H1 (cell line): Measurements from ENCODE around the gene RALGAPA1. TPM values are rescaled to one million over a fixed set of nuclear protein-coding genes. Genes with fewer than 3 reads are reported as not detected.

ENCODE experiments used
- CTCF ChIA-PET: fragments of 300-600 bp; sonication (Branson Sonifier 250); formaldehyde crosslinking; loops from one replicate; lab custom pipeline; 2021; ENCODE audit not compliant: partially characterized antibody; lab: Charles Lee
- POLR2A ChIA-PET: fragments of 300-600 bp; sonication (Branson Sonifier 250); formaldehyde crosslinking; loops from one replicate; lab custom pipeline; 2021; ENCODE audit warnings: inconsistent platforms; ENCODE audit not compliant: partially characterized antibody; lab: Charles Lee
- DNase-seq, 2 experiments: peaks; one replicate each; pipeline versions ENCODE4 v3.0.0 to v3.0.0-alpha.2; 2010 to 2022; ENCODE audit warnings: low spot score in 2 of 2, low read depth in 1 of 2, mixed read lengths in 1 of 2
- FAIRE-seq: peaks from 2 replicates; lab custom pipeline; 2011; peaks lifted over from hg19 to GRCh38; lab: Jason Lieb, UNC
- H2AFZ ChIP-seq: 2 replicates; pipeline ENCODE4 v1.8.1; 2012; ENCODE audit warnings: low read length, inconsistent platforms
- H2AK5ac ChIP-seq: 2 replicates; pipeline ENCODE4 v1.6.1; 2013; ENCODE audit warnings: low read depth, low read length
- H2BK120ac ChIP-seq: replicated peaks from 2 replicates; pipeline ENCODE3; 2013; ENCODE audit warnings: low read depth, low read length, inconsistent platforms
- H2BK12ac ChIP-seq: 2 replicates; pipeline ENCODE4 v1.6.1; 2013; ENCODE audit warnings: low read depth, low read length
- H2BK15ac ChIP-seq: 2 replicates; pipeline ENCODE4 v1.6.1; 2013; ENCODE audit warnings: low read length
- H2BK20ac ChIP-seq: 2 replicates; pipeline ENCODE4 v1.6.1; 2013; ENCODE audit warnings: low read length
- H2BK5ac ChIP-seq: 2 replicates; pipeline ENCODE4 v1.6.1; 2013; ENCODE audit warnings: low read depth, low read length
- H3K14ac ChIP-seq: 2 replicates; pipeline ENCODE4 v1.6.1; 2013; ENCODE audit warnings: inconsistent platforms; ENCODE audit not compliant: insufficient read length
- H3K18ac ChIP-seq: 2 replicates; pipeline ENCODE4 v1.6.1; 2013; ENCODE audit warnings: low read length; ENCODE audit errors: extremely low read depth
- H3K23ac ChIP-seq: 2 replicates; pipeline ENCODE4 v1.6.1; 2013; ENCODE audit warnings: inconsistent platforms; ENCODE audit not compliant: insufficient read length
- H3K23me2 ChIP-seq: 2 replicates; pipeline ENCODE4 v1.6.1; 2013; ENCODE audit warnings: low read depth, low read length
- H3K27ac ChIP-seq: 2 replicates; pipeline ENCODE4 v1.6.1; 2011; ENCODE audit warnings: low read depth, low read length, inconsistent platforms
- H3K27me3 ChIP-seq, 4 experiments: replicated peaks in 1 of 4; 1 replicate in 1 of 4; 2 replicates in 3 of 4; pipeline versions ENCODE4 v1.6.1 to v1.8.1; 2011 to 2013; ENCODE audit warnings: low read length in 3 of 4, mild to moderate bottlenecking in 3 of 4, inconsistent platforms in 2 of 4, mixed read lengths in 2 of 4, moderate library complexity in 1 of 4; ENCODE audit not compliant: control insufficient read depth in 3 of 4, insufficient read depth in 3 of 4; ENCODE audit errors: extremely low read depth in 1 of 4
- H3K36me3 ChIP-seq, 4 experiments: 2 replicates each; pipeline versions ENCODE4 v1.6.1 to v1.8.1; 2011 to 2013; ENCODE audit warnings: mild to moderate bottlenecking in 4 of 4, low read length in 3 of 4, moderate library complexity in 2 of 4, control low read depth in 1 of 4, inconsistent platforms in 1 of 4; ENCODE audit not compliant: insufficient read depth in 4 of 4, control insufficient read depth in 2 of 4
- H3K4ac ChIP-seq: replicated peaks from 2 replicates; pipeline ENCODE3; 2013; ENCODE audit warnings: low read length, low read depth, mixed read lengths, inconsistent platforms; ENCODE audit not compliant: insufficient read length
- H3K4me1 ChIP-seq, 4 experiments: replicated peaks in 1 of 4; 1 replicate in 1 of 4; 2 replicates in 3 of 4; pipeline versions ENCODE4 v1.6.1 to v1.8.1; 2011 to 2013; ENCODE audit warnings: low read length in 3 of 4, inconsistent platforms in 2 of 4, mixed read lengths in 1 of 4; ENCODE audit not compliant: insufficient read depth in 4 of 4, control insufficient read depth in 3 of 4
- H3K4me2 ChIP-seq, 2 experiments: 2 replicates each; pipeline versions ENCODE4 v1.6.1 to v1.8.1; 2011 to 2013; ENCODE audit warnings: low read depth in 2 of 2, low read length in 2 of 2, control low read depth in 1 of 2, inconsistent platforms in 1 of 2, mild to moderate bottlenecking in 1 of 2; ENCODE audit not compliant: insufficient read depth in 1 of 2
- H3K4me3 ChIP-seq, 4 experiments: fragments of 200-600, 300-600 bp in 1 of 4; sonication (generic), shearing (Covaris generic), sonication (Bioruptor Twin) in 1 of 4; 2 replicates each; pipeline versions ENCODE4 v1.5.1 to v1.8.1; 2011 to 2016; ENCODE audit warnings: low read length in 4 of 4, low read depth in 3 of 4, control low read depth in 2 of 4, inconsistent platforms in 2 of 4, mild to moderate bottlenecking in 2 of 4, mixed read lengths in 1 of 4, moderate library complexity in 1 of 4; ENCODE audit not compliant: insufficient read depth in 2 of 4; ENCODE audit errors: extremely low read depth in 1 of 4
- H3K56ac ChIP-seq: replicated peaks from 2 replicates; pipeline ENCODE3; 2013; ENCODE audit warnings: low read depth, mild to moderate bottlenecking, mixed read lengths, low read length, inconsistent platforms; ENCODE audit not compliant: insufficient read length
- H3K79me1 ChIP-seq: 2 replicates; pipeline ENCODE4 v1.6.1; 2013; ENCODE audit warnings: low read depth, low read length, control low read depth
- H3K79me2 ChIP-seq, 2 experiments: 2 replicates each; pipeline versions ENCODE4 v1.6.1 to v1.8.1; 2012 to 2013; ENCODE audit warnings: low read length in 2 of 2, mild to moderate bottlenecking in 2 of 2, inconsistent platforms in 1 of 2; ENCODE audit not compliant: insufficient read depth in 2 of 2, control insufficient read depth in 1 of 2
- H3K9ac ChIP-seq, 4 experiments: replicated peaks in 1 of 4; 1 replicate in 1 of 4; 2 replicates in 3 of 4; pipeline versions ENCODE4 v1.6.1 to v1.8.1; 2011 to 2013; ENCODE audit warnings: low read depth in 3 of 4, low read length in 3 of 4, control low read depth in 2 of 4, mild to moderate bottlenecking in 2 of 4, moderate library complexity in 2 of 4, inconsistent platforms in 1 of 4; ENCODE audit errors: extremely low read depth in 1 of 4
- H3K9me3 ChIP-seq, 2 experiments: 2 replicates each; pipeline versions ENCODE4 v1.6.1 to v1.8.1; 2012 to 2013; ENCODE audit warnings: mild to moderate bottlenecking in 2 of 2, moderate library complexity in 2 of 2, control low read depth in 1 of 2, inconsistent platforms in 1 of 2, low read depth in 1 of 2, low read length in 1 of 2, mixed read lengths in 1 of 2; ENCODE audit not compliant: insufficient read depth in 2 of 2
- H4K20me1 ChIP-seq, 2 experiments: replicated peaks in 1 of 2; 2 replicates each; pipeline versions ENCODE3 to v1.8.1; 2011 to 2013; ENCODE audit warnings: inconsistent platforms in 2 of 2, low read length in 2 of 2, mild to moderate bottlenecking in 1 of 2; ENCODE audit not compliant: insufficient read depth in 2 of 2, control insufficient read depth in 1 of 2
- H4K5ac ChIP-seq: 2 replicates; pipeline ENCODE4 v1.6.1; 2013; ENCODE audit warnings: low read length, low read depth, mixed read lengths, inconsistent platforms; ENCODE audit not compliant: insufficient read length
- H4K8ac ChIP-seq: 2 replicates; pipeline ENCODE4 v1.8.0; 2013; ENCODE audit warnings: mild to moderate bottlenecking, moderate library complexity, low read length, inconsistent platforms; ENCODE audit not compliant: insufficient read depth; ENCODE audit errors: extremely low read depth
- H4K91ac ChIP-seq: replicated peaks from 2 replicates; pipeline ENCODE3; 2013; ENCODE audit warnings: low read length, mixed read lengths, inconsistent platforms; ENCODE audit not compliant: insufficient read length
- EZH2 ChIP-seq: fragments of 200-600 bp; sonication (generic); IDR thresholded peaks from 2 replicates; pipeline ENCODE4 v1.7.1; 2012; ENCODE audit warnings: low read depth, mild to moderate bottlenecking, moderate library complexity, low read length, inconsistent platforms; ENCODE audit not compliant: severe bottlenecking
- WGBS, 2 experiments: shearing (Covaris generic) in 1 of 2; methylation state at CpG; one replicate each; pipeline versions ENCODE4 v1.1.6 to v1.1.7; 2013 to 2015; ENCODE audit warnings: low lambda C conversion rate in 2 of 2, mixed read lengths in 2 of 2, inconsistent platforms in 1 of 2, low coverage in 1 of 2, missing lambda C conversion rate in 1 of 2; ENCODE audit not compliant: insufficient replicate concordance in 2 of 2, insufficient coverage in 1 of 2, insufficient read length in 1 of 2; ENCODE audit errors: extremely low coverage in 1 of 2, missing lambda C conversion rate in 1 of 2; 5-methylcytosine and 5-hydroxymethylcytosine counted together
- polyA plus RNA-seq, 7 experiments: library from polyadenylated mRNA; depleted of rRNA in 3 of 7; stranded (reverse) in 5 of 7; unstranded in 2 of 7; fragments of >200 nt in 5 of 7; fragments of 200-250 nt in 2 of 7; gene quantifications; 1 replicate in 5 of 7; 2 replicates in 1 of 7; 4 replicates in 1 of 7; pipeline versions ENCODE4 v1.2.1 to v1.2.3, GENCODE V29; 2011 to 2013; ENCODE audit warnings: missing spikeins in 2 of 7, mixed read lengths in 2 of 7
- total RNA-seq: library from RNA; stranded (reverse); fragmentation: NEBNext Ultra II Directional; extraction: Animal tissue kit (Norgen Biotek cat#: 25700); gene quantifications from 2 replicates; pipeline ENCODE4 v1.2.1, GENCODE V29; 2021

RALGAPA1 gene
- total and polyA plus RNA-seq, 2 of the 8 experiments (the other 6 are each of a cell fraction or from before 2014, with no cell fraction given), result 4.2 to 26.7 TPM

DNA sequence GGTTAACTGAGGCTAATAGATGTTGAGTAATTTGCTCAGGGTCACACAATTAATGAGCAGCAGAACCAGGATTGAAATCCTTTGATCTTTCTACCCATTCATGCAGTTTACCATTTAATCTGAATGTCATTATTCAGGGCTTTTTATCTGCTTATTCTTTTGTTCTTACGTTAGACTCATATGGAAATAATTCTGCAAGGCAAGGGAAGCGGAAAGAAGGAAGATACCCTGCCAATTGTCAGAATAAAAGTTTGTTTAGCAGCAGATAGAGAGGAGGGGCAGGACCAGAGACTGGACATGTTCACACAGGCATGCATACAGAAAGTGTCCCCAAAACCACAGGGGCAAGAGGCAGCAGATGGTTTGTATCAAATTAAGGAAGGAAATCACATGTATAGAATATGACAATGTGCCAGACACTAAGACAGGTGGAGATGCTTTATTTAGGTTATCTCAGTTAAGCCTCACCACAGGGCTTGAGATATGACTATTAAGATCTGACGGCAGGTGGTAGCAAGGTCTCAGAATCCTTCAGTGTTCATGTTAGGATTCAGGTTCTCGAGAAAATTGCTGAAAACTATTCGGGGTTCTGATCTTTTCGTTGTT is 46.9 kb upstream of the RALGAPA1 start:
- Histone ChIP-seq H3K4me2 (no peak overlapping the region), H2BK15ac (no peak overlapping the region), H4K91ac (no peak overlapping the region), H3K4me1 (no peaks in the 10 kb centered on the region), H2BK12ac (no peak overlapping the region), H2BK120ac (no peak overlapping the region), H3K14ac (no peak overlapping the region), H3K27ac (no peak overlapping the region), H3K56ac (no peak overlapping the region), H3K9me3 (no peaks in the 10 kb centered on the region), H3K79me2 (no peaks in the 10 kb centered on the region), H3K79me1 (no peaks in the 10 kb centered on the region), H4K8ac (no peak overlapping the region), H2BK5ac (no peak overlapping the region), H3K9ac (no peak overlapping the region), H3K36me3 (peaks cover 0 to 3% (median 0%) of the 10 kb centered on the region in 4 experiments; a peak in 3 of 8 replicates), H3K18ac (no peak overlapping the region), H4K20me1 (no peaks in the 10 kb centered on the region), H2BK20ac (no peak overlapping the region), H4K5ac (no peak overlapping the region), H2AFZ (no peak overlapping the region), H3K23me2 (no peaks in the 10 kb centered on the region), H3K23ac (no peak overlapping the region), H3K4me3 (no peak overlapping the region), H2AK5ac (no peak overlapping the region), H3K27me3 (no peaks in the 10 kb centered on the region), H3K4ac (no peak overlapping the region)
- WGBS, 2 experiments, result 89% methylated on average over 6 of the region's 6 CpGs; no CpG with 5 or more reads in 1 of the 2 experiments
- FAIRE-seq, result no peak
- ChIA-PET POLR2A (no interaction called here), CTCF (no interaction called here)
- DNase-seq, result no peak
- TF ChIP-seq EZH2, result no peak
